Metanephros (tissue), 1 donor: ENCODE data around the gene KLK6. TPM values are rescaled to one million over a fixed set of nuclear protein-coding genes. Genes with fewer than 3 reads are reported as not detected.

Experiments
- total RNA-seq: library from RNA; depleted of rRNA; stranded (reverse); fragments of >200 nt; gene quantifications from one replicate; pipeline ENCODE4 v1.2.3, GENCODE V29; 2014

KLK6 gene
- 6.7 TPM for total RNA-seq

GRCh38 chr19:50969413-50969760, at the start of gene KLK6:
TSS of gene KLK6 (minus strand) at chr19:50969591. CDS start at chr19:50968104, 1,487 bp downstream.

GRCh38 chr19:51001515-51001914, 32.1 kb upstream of the KLK6 start, which contains the start of gene KLK8:
TSS of gene KLK8 (minus strand) at chr19:51001604. CDS start at chr19:51001167, 437 bp downstream.

GRCh38 chr19:50983625-50984292, 14.4 kb upstream of the KLK6 start, which contains the start of gene KLK7:
TSS of gene KLK7 (minus strand) at chr19:50983917. CDS start at chr19:50982399, 1,518 bp downstream.

GRCh38 chr19:50952910-50953309, 16.5 kb downstream of the KLK6 start, which contains the start of gene KLK5:
TSS of gene KLK5 (minus strand) at chr19:50953038. CDS start at chr19:50952657, 381 bp downstream.

GRCh38 chr19:50911206-50912101, 57.9 kb downstream of the KLK6 start, which contains the start of gene KLK4:
TSS of gene KLK4 (minus strand) at chr19:50911395. CDS start at chr19:50910738, 657 bp downstream.

Other genes with a start within 250 kb of the KLK6 start
- 10.2 TPM for gene SHANK1, start 249.8 kb downstream of the KLK6 start, total RNA-seq
- 61.6 TPM for gene CLEC11A, start 246.2 kb downstream of the KLK6 start, total RNA-seq
- gene GPR32, start 199.1 kb downstream of the KLK6 start, total RNA-seq, result not detected
- gene ACP4, start 179.2 kb downstream of the KLK6 start, total RNA-seq, result not detected
- 0.35 TPM for gene KLK1, start 145.8 kb downstream of the KLK6 start, total RNA-seq
- gene KLK15, start 136.0 kb downstream of the KLK6 start, total RNA-seq, result not detected
- not detected for gene KLK3, start 114.7 kb downstream of the KLK6 start, total RNA-seq
- gene KLK2, start 96.2 kb downstream of the KLK6 start, total RNA-seq, result not detected
- gene KLK4, start 58.2 kb downstream of the KLK6 start, total RNA-seq, result not detected
- 0.93 TPM for gene KLK5, start 16.6 kb downstream of the KLK6 start, total RNA-seq
- 2.9 TPM for gene KLK7, start 14.3 kb upstream of the KLK6 start, total RNA-seq
- gene KLK8, start 32.0 kb upstream of the KLK6 start, total RNA-seq, result 3.3 TPM
- 0.76 TPM for gene KLK10, start 50.1 kb upstream of the KLK6 start, total RNA-seq
- gene KLK11, start 57.0 kb upstream of the KLK6 start, total RNA-seq, result not detected
- not detected for gene KLK12, start 65.4 kb upstream of the KLK6 start, total RNA-seq
- gene KLK13, start 95.5 kb upstream of the KLK6 start, total RNA-seq, result 0.35 TPM
- gene KLK14, start 113.3 kb upstream of the KLK6 start, total RNA-seq, result 0.18 TPM
- gene CTU1, start 138.8 kb upstream of the KLK6 start, total RNA-seq, result 6.5 TPM
- gene SIGLEC9, start 155.3 kb upstream of the KLK6 start, total RNA-seq, result 2.6 TPM
- 1.5 TPM for gene SIGLEC7, start 172.7 kb upstream of the KLK6 start, total RNA-seq